NCI-H446 treated with DMSO at 0.1 percent for 48 hours (cell line): Measurements from ENCODE around the gene MS4A13.
"Not testable (repeated sequence)": the region's sequence is repeated elsewhere in the genome, so short reads cannot be mapped to it uniquely, and the experiment has no call there.

ENCODE experiments used
- DNase-seq: peaks from one replicate; lab custom pipeline; 2025; lab: John Stamatoyannopoulos, UW

The MS4A13 gene, protein sequence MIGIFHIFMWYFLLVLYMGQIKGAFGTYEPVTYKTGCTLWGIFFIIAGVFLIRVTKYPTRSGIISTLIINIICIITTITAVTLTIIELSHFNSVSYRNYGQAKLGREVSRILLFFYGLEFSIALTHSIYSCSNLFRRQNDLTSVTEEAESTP

DNA sequence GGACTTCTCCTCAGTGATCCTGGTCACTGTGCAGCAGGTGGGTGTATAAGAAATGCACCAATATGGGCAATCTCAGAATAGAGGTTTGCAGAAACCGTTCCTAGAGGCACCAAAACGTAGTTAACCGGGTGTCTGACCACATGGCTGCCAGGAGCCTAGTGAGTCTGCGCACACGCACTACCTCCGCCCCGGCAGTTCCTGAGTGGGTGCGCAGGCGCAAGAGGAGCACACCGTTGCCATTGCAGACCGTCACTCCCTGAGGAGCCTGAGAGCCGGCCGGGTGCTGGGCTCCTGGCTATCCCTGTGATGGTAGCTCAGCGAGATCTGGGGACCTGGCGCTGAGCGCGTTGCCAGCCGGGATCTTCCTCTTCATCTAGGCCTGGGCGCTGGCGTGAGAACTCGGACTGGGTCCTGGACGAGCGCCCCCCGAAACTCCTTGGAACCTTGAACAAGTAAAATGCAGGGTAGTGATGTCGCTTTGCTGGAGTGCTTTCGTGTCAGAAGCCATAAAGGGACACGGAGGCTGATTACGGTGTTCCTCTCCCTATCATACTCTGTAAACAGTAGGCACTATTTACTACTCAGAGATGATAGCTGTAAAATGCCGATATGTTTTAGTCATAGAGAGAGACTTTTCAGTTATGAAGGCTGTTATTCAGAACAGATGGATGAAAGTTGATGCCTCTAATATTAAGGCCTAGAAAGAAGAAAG lies at the start of gene MS4A13:
TSS of gene MS4A13 (plus strand) at position 249 of the 712 bp plus-strand sequence. CDS start 2,692 bp downstream, outside the sequence.
- DNase-seq: no peak

DNA sequence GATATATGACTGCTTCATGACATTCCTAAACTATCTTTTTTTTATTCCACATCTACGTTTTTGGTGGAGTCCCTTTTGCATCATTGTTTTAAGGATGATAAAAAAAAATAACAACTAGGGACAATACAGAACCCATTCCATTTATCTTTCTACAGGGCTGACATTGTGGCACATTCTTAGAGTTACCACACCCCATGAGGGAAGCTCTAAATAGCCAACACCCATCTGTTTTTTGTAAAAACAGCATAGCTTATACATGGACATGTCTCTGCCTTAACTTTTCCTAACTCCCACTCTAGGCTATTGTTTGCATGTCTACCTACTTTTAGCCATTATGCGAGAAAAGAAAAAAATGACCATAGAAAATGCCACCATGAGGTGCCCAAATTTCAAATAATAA lies 46.4 kb upstream of the MS4A13 start:
- DNase-seq: no peak

DNA sequence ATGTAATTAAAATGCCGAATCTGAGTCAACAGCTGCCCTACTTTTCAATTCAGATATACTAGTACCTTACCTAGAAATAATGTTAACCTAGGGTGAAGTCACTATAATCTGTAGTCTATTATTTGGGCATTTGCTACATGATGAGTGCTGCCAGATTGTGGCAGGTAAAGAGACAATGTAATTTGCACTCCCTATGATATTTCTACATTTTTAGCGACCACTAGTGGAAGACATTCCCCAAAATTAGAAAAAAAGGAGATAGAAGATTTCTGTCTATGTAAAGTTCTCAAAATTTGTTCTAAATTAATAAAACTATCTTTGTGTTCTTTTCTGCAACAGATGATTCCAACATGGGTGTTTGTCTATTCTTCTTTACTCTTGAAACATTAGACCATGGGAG lies 45.5 kb upstream of the MS4A13 start:
- no peak for DNase-seq

DNA sequence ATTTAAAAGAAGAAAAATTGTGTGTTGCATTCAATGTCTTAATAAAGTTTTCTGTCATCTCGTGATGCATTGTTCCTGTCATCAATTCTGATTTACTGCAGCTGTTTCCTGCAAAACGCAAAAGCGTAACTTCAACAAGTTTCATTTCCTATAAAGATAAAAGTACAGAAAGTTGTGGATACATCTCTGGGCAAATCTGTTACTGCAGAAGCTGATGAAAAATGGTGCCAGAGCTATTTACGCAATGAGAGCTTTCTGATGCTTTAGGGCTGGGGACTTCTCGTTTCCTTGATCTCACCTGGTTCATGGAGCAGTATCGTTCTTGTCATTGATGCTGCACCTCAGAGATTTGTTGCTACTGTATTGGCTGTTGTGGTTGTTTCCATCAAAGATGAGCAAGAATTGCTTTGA lies 38.2 kb upstream of the MS4A13 start:
- DNase-seq: no peak

DNA sequence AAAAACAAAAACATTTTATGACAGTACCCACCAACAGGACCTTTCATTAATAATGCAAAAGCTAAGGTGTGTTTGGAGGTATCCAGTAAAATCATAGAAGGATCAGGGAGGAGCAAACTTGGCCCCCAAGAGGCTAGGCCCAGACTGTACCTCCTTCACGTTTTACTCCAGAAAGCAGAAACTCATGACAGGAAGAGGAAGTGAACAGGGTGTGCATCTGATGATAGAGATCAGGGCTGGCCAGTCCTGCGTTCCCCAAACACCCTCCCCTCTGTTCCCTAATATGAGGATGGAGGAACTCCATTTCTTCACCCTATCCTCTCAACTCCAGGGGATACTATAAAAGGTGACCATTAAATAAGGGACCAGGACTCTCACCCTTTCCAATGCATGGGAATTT lies 32.8 kb upstream of the MS4A13 start:
- no peak for DNase-seq

DNA sequence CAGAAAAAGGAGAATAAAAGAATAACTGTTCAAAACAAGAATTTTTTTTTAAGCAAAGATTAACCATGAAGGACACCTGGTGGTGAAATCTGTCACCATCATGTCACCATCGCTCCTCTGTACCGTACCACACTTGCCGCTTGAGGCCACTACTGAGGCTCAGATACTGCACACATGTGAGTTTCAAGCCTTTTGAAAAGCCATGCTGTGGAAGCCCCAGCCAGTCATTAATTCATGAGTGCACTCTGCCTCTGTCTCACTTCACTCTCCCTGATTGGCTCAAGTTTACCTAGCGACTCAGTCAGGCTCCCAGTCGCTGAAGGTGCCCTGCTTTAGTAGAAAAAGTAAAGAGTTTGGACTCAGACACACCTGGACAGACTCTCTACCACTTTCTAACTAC lies 29.2 kb upstream of the MS4A13 start:
- DNase-seq: no peak

DNA sequence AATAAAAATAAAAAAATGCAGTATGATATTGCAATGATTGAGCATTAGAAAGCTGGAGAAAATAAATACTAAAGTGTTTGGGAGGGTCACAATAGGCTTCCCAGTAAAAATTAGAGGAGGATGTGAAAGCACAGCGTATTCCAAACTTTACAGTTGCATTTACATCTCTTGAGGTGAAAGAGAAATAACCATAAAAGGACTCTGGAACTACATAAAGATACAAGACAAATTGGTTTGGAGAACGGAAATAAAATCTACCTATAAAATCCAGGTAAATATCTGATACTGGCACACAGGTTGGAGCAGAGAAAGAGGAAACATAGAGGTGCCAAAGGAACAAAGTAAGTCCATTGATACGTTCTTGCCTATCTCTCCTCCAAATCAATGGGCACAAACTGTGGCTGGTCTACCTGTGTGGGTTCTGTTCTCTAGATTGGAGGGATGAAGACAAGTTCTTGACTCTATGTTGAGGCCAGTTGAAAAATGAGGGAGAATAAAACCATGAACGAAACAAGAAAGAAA lies 22.6 kb upstream of the MS4A13 start, which contains the start of gene MS4A12:
TSS of gene MS4A12 (plus strand) at position 291 of the 522 bp plus-strand sequence. CDS start 4,541 bp downstream, outside the sequence.
- no peak for DNase-seq

DNA sequence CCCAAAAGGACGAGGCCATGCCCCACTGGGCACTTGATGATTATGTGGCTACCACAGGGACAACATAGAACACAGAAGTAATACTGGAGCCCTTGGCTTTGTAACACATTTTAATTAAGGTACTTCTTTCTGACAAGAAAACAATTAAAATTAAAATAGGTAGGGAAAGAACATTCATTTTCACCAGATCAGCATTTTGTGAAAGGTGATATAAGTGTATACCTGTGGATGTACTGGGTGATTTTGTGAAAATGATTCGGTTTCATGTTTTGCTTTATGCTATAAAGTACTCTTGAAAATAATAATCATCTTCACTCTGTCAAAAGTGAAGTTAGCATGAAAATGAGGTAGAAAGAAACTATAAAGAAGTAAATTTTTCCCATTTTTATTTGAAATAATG lies 21.7 kb upstream of the MS4A13 start:
- no peak for DNase-seq

DNA sequence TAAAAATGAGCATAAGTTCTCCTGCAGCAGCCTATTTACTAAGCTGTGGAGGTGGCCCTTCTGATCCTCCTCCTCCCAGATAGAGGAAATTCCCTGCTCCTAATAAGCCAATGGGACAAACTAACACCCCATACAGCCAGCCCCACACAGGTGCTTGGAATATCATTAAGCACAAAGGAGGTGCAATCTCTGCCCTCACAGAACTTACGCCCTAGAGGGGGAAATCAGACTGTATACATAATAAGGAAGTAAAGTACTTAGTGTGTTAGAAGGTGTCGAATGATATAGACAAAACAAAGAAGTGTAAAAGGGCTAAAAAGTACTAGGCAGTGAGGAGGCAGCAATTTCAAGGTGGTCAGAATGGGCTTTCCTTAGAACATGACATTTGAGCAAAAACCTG lies 16.8 kb upstream of the MS4A13 start:
- no peak for DNase-seq

DNA sequence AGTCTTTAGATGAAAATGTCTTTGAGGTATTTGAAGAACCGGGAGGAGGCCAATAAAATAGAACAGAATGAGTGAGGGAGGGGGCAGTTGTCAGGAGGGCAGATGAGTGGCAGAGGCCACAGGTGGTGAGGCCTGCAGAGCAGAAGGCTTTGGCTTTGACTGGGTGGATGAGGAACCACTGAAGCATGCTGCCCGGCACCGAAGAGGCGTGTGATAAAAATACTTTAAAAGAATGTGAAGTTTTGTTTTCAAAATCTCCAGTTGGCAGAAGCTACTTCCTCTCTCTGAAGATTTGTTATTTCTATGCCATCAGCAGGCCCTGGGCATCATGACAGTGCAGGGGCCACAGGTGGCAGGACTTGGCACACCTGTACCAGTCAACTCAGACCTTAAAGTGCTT lies 16.3 kb upstream of the MS4A13 start:
- no peak for DNase-seq

DNA sequence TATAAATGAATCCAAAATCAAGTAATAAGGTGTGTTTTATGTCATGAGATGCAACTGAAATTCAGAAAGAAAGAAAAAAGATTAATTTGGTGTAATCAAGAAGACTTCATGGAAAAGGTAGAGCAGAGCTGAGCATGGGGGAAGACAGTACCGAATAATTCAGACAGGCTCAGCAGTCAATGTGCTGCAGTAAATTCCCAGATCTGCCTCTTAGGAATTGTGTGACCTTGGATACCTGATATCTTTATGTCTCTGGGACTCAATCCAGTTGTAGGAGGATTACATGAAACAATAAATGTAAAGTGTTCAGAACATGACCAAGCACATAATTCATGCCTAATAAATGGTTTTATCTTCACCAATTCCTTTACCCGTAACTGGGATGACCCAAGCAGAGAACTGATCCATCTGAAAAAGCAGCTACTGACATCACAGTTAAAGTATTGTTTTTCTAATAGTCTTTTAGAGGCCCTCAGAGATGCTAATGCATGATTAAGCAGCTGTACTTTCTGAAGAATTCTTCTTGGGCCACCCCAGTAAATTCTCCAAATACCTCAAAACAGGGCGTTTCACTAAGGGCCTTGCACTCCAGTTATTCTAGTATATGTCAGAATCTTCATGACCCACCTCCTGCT lies 14.8 kb upstream of the MS4A13 start:
- DNase-seq: no peak

DNA sequence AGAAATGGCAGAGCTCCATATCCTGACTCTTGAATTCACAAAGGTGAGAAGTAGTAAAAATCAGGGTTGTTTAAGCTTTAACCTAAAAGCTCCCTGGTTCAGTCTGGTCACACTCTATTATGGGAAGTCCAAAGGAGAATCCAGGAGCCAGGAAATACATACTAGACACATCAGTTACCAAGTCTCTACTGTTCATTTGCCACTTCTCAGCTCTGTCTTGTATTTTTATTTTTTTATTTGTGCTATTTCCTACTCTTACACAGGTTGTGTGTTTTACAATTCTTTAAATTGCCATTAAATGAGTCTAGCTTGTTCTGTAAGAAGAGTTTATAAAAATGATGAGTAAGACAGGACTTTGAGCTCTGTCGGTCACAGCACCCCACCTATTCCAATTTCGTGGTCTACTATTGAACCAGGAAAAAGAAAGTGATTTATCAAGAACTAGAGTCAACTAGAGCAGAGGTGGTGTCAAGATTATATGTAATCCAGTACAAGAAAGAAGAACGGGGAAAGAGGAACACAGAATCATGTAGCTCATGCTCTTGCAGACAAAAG lies 12.9 kb upstream of the MS4A13 start:
- no peak for DNase-seq

DNA sequence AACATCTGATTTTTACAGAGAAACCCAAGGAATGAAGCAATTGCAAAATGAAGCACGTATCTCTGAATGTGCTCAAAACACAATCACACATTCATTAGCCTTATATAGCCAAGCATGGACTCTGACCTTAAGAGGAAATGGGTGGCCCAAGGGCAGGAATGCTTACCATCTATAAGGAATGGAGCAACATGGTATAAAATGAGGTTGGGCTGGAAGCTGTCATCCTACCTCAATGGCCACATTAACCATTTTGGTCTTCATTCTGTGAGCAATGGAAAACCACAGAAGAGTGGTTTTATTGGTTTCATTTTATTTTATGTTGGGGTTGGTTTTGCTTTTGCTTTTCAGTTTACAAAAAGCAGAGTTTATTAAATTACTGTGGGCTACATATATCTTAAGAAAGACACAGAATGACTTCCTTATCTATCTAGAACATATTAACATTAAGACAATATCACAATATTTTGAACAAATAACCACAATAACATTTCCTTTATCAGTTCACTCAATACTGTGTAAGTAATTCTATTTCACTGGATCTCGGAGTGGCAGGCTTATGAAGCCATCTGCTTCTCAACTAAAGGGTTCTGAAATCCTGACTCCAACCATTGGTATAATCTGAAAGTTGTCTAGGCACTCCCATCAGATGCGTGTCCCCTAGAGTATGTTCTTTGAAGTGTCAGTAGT lies 10.8 kb upstream of the MS4A13 start:
- no peak for DNase-seq

DNA sequence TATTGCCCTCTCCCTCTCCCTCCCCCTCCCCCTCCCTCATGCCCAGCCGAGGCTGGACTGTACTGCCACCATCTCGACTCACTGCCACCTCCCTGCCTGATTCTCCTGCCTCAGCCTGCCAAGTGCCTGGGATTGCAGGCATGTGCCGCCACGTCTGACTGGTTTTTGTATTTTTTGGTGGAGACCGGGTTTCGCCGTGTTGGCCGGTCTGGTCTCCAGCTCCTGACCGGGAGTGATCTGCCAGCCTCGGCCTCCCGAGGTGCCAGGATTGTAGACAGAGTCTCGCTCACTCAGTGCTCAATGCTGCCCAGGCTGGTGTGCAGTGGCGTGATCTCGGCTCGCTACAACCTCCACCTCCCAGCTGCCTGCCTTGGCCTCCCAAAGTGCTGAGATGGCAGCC lies 5.6 kb upstream of the MS4A13 start:
- not testable (repeated sequence) for DNase-seq

DNA sequence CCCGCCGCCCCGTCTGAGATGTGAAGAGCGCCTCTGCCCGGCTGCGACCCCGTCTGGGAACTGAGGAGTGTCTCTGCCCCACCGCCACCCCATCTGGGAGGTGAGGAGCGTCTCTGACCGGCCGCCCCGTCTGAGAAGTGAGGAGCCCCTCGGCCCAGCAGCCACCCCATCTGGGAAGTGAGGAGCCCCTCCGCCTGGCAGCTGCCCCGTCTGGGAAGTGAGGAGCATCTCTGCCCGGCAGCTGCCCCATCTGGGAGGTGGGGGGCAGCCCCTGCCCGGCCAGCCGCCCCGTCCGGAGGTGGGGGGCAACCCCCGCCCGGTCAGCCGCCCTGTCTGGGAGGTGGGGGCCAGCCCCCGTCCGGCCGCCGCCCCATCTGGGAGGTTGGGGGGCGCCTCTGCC lies 5.0 kb upstream of the MS4A13 start:
- DNase-seq: not testable (repeated sequence)

DNA sequence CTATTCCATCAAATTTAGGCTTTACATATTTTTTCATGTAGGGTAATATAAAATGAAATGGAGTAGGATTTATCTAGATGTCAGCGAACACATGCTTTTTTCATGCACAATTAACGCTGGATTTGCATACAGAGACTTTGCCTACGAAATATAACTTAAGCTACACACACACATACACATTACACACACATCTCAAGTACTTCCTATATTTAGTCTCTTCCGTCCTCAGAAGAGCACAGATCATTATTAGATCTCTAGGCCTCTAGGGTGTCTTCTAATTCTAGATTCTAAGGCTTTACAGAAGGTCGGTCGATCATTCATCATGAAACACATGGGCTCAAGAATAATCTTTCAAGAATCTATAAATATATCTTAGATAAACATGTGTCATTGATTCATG lies 3.8 kb upstream of the MS4A13 start:
- DNase-seq: no peak

DNA sequence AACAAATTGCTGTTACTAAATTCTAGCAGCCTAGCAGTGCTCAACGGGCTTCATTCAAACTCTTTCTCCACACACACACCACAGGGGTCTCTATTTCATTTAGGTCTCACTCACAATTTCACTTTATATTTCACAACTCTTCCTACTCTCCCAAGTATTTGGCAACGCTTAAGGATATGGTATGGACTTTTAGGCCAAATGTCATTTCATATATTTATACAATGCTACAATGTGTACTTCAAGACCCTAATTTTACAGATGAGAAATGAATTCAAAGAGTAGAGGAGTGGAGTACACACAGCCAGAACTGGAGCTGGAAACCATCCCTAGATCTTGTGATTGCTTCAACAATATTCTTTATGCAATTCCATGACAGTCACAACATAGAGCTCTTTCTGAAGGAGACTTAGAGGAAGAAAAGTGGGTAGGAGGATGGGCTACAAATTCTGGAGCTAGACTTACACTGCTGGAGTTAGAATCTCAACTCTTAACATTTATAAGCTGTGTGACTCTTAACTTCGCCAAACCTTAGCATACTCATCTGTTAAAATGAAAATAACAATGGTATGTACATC lies 2.5 kb upstream of the MS4A13 start:
- no peak for DNase-seq

DNA sequence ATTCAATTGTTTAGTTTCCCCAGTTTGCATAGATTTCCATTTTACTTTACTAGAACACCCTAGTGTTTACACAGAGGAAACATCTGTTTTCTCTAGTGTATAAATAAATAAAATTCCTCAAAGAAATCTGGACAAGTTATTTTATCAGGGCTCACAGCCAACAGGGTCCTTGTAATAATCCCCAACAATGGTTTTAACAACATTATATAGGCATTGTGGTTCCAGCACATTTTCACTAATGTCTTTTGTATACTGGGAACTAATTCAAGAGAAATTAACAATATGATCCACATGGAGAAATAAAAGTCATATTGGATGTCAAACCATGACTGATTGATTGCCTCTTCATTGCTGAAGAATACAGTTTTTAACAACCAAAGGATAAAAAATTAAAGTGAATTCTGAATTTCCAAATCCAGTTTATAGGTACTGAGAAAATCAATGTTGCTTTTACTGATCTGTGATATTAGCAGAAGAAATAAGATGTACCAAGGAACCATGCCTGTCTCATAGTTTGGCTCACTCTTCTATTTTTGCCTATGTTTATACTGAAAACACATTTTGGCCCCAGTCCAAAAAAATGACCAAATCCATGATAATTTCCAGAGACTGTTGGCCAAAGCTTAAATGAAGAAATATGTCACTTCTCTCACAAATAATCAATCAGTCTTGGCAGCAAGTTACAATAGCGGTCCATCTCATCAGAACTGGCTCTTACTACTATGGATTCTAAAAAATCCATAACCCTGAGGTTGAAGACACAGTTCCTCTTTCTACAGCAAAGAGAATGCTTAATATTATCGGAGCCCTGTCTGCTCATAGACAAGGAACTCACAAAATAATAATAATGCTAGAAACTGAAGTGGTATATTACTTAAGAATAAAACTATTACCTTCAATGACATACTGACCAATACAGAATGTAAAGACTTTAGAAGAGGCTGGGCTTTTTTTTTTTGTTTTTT lies 1.4 kb upstream of the MS4A13 start:
- DNase-seq: no peak

DNA sequence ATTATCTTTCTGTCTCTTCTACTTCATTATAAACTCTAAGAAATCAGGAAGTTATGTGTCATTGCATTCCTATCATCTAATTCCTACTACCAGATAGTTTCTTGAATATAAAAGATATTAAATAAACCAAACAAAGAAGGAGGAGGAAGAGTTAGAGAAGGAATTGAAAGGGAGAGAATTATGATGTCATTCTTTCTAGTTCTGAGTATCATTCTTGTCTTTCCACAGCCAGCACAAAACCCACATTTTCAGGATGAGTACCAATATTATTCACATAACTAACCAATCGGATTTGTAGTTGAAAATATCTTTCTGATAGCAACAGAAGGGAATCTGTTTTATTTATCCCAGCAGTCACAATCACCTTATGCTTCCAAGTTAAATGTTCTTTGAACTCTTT lies 13.3 kb downstream of the MS4A13 start:
- no peak for DNase-seq

DNA sequence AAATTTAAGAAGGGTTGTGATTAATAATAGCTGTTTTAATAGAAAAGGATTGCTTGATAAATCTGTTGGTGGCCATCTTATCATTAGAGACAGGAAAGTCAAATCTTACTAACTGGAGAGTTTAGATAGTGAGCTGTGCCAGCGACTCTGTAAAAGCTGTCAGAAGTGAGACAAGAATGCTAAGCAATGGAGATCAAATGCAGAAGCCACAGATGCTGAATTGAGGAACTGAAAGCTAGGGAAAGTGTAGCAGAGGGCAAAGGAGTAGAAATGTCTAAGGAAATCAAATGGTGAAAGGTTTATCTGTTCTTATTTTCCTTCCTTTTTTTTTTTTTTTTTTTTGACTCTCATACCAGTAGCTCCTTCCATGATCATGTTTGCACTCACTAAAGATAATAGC lies 13.7 kb downstream of the MS4A13 start:
- DNase-seq: no peak
